Measurements from ENCODE around the gene ELMO1.

- TF ChIP-seq CTCF (IDR thresholded peaks at IDR 0.05) (no peak), POLR2A (IDR thresholded peaks at IDR 0.05) (no peak)
Observed at GRCh38 chr7:37363536-37364491, 84.8 kb downstream of the ELMO1 start.

Data from body of pancreas (tissue), 4 donors.